ENCODE results near the gene SPARCL1.

DNA sequence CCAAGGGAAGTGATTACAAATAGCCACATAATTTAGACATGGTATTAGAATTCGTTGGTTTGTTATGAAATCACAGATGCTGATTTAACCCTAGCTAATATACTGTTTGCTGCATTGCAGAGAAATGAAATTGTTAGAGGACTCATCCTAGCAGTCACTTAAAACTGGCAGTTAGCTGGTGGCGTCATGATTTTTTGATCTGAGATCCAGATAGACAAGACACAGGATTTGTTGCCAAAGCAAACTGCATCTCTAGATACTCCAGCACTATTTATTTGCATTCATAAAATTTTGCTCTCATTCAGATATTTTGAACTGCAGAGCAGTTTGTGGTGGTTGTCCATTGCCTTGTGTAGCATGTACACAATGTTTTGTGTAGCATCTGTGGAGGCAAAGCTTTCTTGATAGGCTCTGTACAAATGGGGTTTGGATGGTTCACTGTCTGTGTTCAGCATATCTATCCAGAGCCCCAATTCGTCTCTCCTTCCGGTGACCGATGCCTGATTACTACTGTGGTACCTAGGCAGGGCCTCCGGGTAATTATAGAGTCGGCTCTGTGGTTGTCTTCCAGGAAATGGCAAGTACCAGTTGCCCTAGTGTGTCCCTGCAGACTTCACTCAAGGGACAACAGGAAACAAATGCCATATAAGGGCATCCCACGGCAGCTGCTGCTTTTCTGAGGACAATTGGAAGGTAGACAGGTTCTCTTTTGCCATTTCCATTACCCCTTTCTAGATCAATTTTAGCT, 30.1 kb upstream of the SPARCL1 start:
- TF ChIP-seq ZNF565 (CRISPR knock-in tag; conservative IDR thresholded peaks at IDR 0.05; ENCODE audit: low read depth): no peak
- TF ChIP-seq TOX (CRISPR knock-in tag; IDR thresholded peaks at IDR 0.05; ENCODE audit: borderline replicate concordance): no peak
- TF ChIP-seq ZNF70 (CRISPR knock-in tag; IDR thresholded peaks at IDR 0.05): no peak
- TF ChIP-seq, protein P1, sequence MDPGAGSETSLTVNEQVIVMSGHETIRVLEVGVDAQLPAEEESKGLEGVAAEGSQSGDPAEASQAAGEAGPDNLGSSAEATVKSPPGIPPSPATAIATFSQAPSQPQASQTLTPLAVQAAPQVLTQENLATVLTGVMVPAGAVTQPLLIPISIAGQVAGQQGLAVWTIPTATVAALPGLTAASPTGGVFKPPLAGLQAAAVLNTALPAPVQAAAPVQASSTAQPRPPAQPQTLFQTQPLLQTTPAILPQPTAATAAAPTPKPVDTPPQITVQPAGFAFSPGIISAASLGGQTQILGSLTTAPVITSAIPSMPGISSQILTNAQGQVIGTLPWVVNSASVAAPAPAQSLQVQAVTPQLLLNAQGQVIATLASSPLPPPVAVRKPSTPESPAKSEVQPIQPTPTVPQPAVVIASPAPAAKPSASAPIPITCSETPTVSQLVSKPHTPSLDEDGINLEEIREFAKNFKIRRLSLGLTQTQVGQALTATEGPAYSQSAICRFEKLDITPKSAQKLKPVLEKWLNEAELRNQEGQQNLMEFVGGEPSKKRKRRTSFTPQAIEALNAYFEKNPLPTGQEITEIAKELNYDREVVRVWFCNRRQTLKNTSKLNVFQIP (CRISPR knock-in tag; IDR thresholded peaks at IDR 0.05; ENCODE audit: borderline replicate concordance, low read depth): no peak
- no peak for TF ChIP-seq ARNTL (CRISPR knock-in tag; IDR thresholded peaks at IDR 0.05; ENCODE audit: borderline replicate concordance, low read depth)
- TF ChIP-seq, protein P2, sequence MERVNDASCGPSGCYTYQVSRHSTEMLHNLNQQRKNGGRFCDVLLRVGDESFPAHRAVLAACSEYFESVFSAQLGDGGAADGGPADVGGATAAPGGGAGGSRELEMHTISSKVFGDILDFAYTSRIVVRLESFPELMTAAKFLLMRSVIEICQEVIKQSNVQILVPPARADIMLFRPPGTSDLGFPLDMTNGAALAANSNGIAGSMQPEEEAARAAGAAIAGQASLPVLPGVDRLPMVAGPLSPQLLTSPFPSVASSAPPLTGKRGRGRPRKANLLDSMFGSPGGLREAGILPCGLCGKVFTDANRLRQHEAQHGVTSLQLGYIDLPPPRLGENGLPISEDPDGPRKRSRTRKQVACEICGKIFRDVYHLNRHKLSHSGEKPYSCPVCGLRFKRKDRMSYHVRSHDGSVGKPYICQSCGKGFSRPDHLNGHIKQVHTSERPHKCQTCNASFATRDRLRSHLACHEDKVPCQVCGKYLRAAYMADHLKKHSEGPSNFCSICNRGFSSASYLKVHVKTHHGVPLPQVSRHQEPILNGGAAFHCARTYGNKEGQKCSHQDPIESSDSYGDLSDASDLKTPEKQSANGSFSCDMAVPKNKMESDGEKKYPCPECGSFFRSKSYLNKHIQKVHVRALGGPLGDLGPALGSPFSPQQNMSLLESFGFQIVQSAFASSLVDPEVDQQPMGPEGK (CRISPR knock-in tag; IDR thresholded peaks at IDR 0.05; ENCODE audit: borderline replicate concordance): no peak
- no peak for TF ChIP-seq ZFP3 (CRISPR knock-in tag; IDR thresholded peaks at IDR 0.05)
- TF ChIP-seq ZFP30 (CRISPR knock-in tag; IDR thresholded peaks at IDR 0.05): no peak
- TF ChIP-seq PPARA (CRISPR knock-in tag; IDR thresholded peaks at IDR 0.05; ENCODE audit: borderline replicate concordance): no peak
- TF ChIP-seq, protein P3, sequence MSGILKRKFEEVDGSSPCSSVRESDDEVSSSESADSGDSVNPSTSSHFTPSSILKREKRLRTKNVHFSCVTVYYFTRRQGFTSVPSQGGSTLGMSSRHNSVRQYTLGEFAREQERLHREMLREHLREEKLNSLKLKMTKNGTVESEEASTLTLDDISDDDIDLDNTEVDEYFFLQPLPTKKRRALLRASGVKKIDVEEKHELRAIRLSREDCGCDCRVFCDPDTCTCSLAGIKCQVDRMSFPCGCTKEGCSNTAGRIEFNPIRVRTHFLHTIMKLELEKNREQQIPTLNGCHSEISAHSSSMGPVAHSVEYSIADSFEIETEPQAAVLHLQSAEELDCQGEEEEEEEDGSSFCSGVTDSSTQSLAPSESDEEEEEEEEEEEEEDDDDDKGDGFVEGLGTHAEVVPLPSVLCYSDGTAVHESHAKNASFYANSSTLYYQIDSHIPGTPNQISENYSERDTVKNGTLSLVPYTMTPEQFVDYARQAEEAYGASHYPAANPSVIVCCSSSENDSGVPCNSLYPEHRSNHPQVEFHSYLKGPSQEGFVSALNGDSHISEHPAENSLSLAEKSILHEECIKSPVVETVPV (CRISPR knock-in tag; IDR thresholded peaks at IDR 0.05): no peak
- TF ChIP-seq GLIS3 (CRISPR knock-in tag; IDR thresholded peaks at IDR 0.05): no peak
- TF ChIP-seq ISL1 (CRISPR knock-in tag; IDR thresholded peaks at IDR 0.05): no peak

Measured in SK-N-SH treated with all-trans-retinoic acid at 6 μM for 48 hours (cell line).